HepG2 (cell line): ENCODE measurements around the gene STMND1. TPM values are rescaled to one million over a fixed set of nuclear protein-coding genes. Genes with fewer than 3 reads are reported as not detected.
A peak's percentile ranks its signal among the peaks of the same experiment; 100 is the strongest.

ENCODE experiments used
- ATAC-seq: fragments of 200-7000 bp; cut with Tn5 transposase; 3 replicates; pipeline ENCODE4 v1.9.1; 2020; ENCODE audit warnings: mild to moderate bottlenecking, moderate library complexity
- BruUV-seq: library from RNA; stranded (reverse); fragments of 400-500 nt; replicated peaks from 2 replicates; lab custom pipeline; 2021; lab: Mats Ljungman, UMichigan
- CTCF ChIA-PET: fragments of 300-600 bp; formaldehyde crosslinking; extraction: SDS; loops from one replicate; lab custom pipeline; 2021; ENCODE audit warnings: low total read pairs, inconsistent platforms, low intra/inter-chr PET ratio; lab: Yijun Ruan, JAX
- POLR2A ChIA-PET: fragments of 350-600 bp; sonication (Branson Sonifier 250); formaldehyde crosslinking; loops from one replicate; lab custom pipeline; 2020; ENCODE audit warnings: antibody characterized with exemption, inconsistent platforms; lab: Yijun Ruan, JAX
- DNase-seq: peaks from one replicate; pipeline ENCODE4 v3.0.0-alpha.2; 2015; ENCODE audit warnings: low spot score
- FAIRE-seq: peaks from 3 replicates; lab custom pipeline; 2011; peaks lifted over from hg19 to GRCh38; lab: Jason Lieb, UNC
- H2AFZ ChIP-seq: one replicate; pipeline ENCODE4 v1.6.1; 2011; ENCODE audit warnings: low read length, inconsistent platforms
- H3K27ac ChIP-seq: fragments of 300-600 bp; 3 replicates; pipeline ENCODE4 v1.8.0; 2011; ENCODE audit warnings: mixed run types, mild to moderate bottlenecking, mixed read lengths, low read length, inconsistent platforms; ENCODE audit not compliant: insufficient read depth; ENCODE audit errors: extremely low read length
- H3K27me3 ChIP-seq, 2 experiments: fragments of 200-600 bp in 1 of 2; 2 replicates in 1 of 2; 3 replicates in 1 of 2; pipeline versions ENCODE4 v1.6.0 to v1.8.0; 2011; ENCODE audit warnings: low read length in 2 of 2, mild to moderate bottlenecking in 2 of 2, moderate library complexity in 2 of 2, inconsistent platforms in 1 of 2; ENCODE audit not compliant: insufficient read depth in 2 of 2, control insufficient read depth in 1 of 2
- H3K36me3 ChIP-seq, 2 experiments: fragments of 200-600 bp in 1 of 2; replicated peaks in 1 of 2; 2 replicates in 1 of 2; 3 replicates in 1 of 2; pipeline versions ENCODE4 v1.5.1 to v1.8.0; 2011; ENCODE audit warnings: low read length in 2 of 2, inconsistent platforms in 1 of 2; ENCODE audit not compliant: insufficient read depth in 2 of 2, control insufficient read depth in 1 of 2
- H3K4me1 ChIP-seq: 2 replicates; pipeline ENCODE4 v1.5.1; 2012; ENCODE audit warnings: low read length, inconsistent platforms; ENCODE audit not compliant: insufficient read depth
- H3K4me2 ChIP-seq: 2 replicates; pipeline ENCODE4 v1.6.0; 2011; ENCODE audit warnings: low read depth, low read length, inconsistent platforms
- H3K4me3 ChIP-seq, 3 experiments: fragments of 200-600 bp in 1 of 3; sonication (generic), shearing (Covaris generic) in 1 of 3; replicated peaks in 1 of 3; 2 replicates each; pipeline ENCODE4 v1.5.1; 2011 to 2016; ENCODE audit warnings: low read length in 3 of 3, inconsistent platforms in 2 of 3, low read depth in 2 of 3, mild to moderate bottlenecking in 2 of 3, control low read depth in 1 of 3, mixed read lengths in 1 of 3; ENCODE audit not compliant: insufficient read depth in 1 of 3
- H3K79me2 ChIP-seq: one replicate; pipeline ENCODE4 v1.6.1; 2011; ENCODE audit warnings: low read length, inconsistent platforms; ENCODE audit not compliant: insufficient read depth
- H3K9ac ChIP-seq: 2 replicates; pipeline ENCODE4 v1.6.0; 2011; ENCODE audit warnings: mild to moderate bottlenecking, low read depth, low read length, inconsistent platforms; ENCODE audit not compliant: insufficient read depth
- H3K9me3 ChIP-seq: 2 replicates; pipeline ENCODE4 v1.5.1; 2012; ENCODE audit warnings: mild to moderate bottlenecking, low read length
- H4K20me1 ChIP-seq: 2 replicates; pipeline ENCODE4 v1.6.0; 2011; ENCODE audit warnings: inconsistent platforms, mild to moderate bottlenecking, low read length, moderate library complexity; ENCODE audit not compliant: insufficient read depth
- ZFP1 ChIP-seq: IDR thresholded peaks from 2 replicates; pipeline ENCODE4 v1.6.1; 2016
- in situ Hi-C: cut with HindIII; loops from 2 replicates; pipeline ENCODE4 v1.10.0; 2017; ENCODE audit warnings: low pct_unique_long_range_greater_than_20kb; ENCODE audit not compliant: extremely low pct_ligation_motif_present
- intact Hi-C: fragments of 100-400 bp; cut with micrococcal nuclease; formaldehyde crosslinking; loops from one replicate; pipeline ENCODE4 v1.10.0; 2022; ENCODE audit not compliant: unreplicated experiment
- polyA plus RNA-seq, 8 experiments: library from polyadenylated mRNA; depleted of rRNA in 3 of 8; stranded (reverse) in 7 of 8; unstranded in 1 of 8; fragments of >200 nt; fragmentation: Illumina TruSeq in 4 of 8; extraction: Trizol in 4 of 8; gene quantifications; 2 replicates each; pipeline versions ENCODE4 v1.2.1 to v1.2.3, GENCODE V29; 2011 to 2016; ENCODE audit warnings: low read depth in 4 of 8, missing spikeins in 1 of 8, mixed read lengths in 1 of 8; ENCODE audit not compliant: insufficient read depth in 1 of 8
- total RNA-seq, 5 experiments: library from RNA; depleted of rRNA; stranded (reverse); fragments of >200 nt; fragmentation: Illumina TruSeq; extraction: Trizol; gene quantifications; 2 replicates each; pipeline ENCODE4 v1.2.3, GENCODE V29; 2016; ENCODE audit warnings: low read depth in 1 of 5
- TF ChIP-seq, protein P1 (sequence below): sonication (generic); formaldehyde crosslinking; IDR thresholded peaks from 2 replicates; pipeline ENCODE4 v1.9.0; 2021; ENCODE audit warnings: missing genetic modification reagents, mild to moderate bottlenecking, borderline replicate concordance
- TF ChIP-seq, protein P2 (sequence below): sonication (generic); formaldehyde crosslinking; conservative IDR thresholded peaks from 2 replicates; pipeline ENCODE4 v1.4.0; 2020; ENCODE audit warnings: missing genetic modification reagents

STMND1 gene
- total and polyA plus RNA-seq, 2 of the 13 experiments (the other 11 are each of a cell fraction or from before 2014, with no cell fraction given): not detected

DNA sequence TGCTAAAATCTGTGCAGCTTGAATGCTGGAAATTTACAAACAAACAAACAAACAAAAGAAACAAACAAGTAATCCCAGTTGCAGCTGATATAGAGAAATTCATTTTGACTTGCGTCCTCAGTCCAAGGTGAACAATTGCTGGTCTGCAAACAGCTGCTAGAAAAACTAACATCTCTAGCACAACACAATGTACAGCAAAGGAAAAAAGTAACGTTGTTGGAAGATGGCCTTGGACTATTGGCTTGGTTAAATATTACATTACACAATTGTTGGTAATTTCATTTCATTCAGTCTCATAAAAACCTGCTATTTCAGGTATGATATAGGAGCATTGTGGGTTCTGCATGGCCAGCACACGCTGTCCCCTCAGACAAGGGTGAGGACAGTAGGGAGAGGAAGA lies 50.0 kb downstream of the STMND1 start (continued):
- TF ChIP-seq, protein P1, sequence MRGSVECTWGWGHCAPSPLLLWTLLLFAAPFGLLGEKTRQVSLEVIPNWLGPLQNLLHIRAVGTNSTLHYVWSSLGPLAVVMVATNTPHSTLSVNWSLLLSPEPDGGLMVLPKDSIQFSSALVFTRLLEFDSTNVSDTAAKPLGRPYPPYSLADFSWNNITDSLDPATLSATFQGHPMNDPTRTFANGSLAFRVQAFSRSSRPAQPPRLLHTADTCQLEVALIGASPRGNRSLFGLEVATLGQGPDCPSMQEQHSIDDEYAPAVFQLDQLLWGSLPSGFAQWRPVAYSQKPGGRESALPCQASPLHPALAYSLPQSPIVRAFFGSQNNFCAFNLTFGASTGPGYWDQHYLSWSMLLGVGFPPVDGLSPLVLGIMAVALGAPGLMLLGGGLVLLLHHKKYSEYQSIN: no peak
- TF ChIP-seq, all 625 proteins: peak for 13

- peak; percentile 98 for TF ChIP-seq ZFP1 (CRISPR knock-in tag)
- TF ChIP-seq, protein P2, sequence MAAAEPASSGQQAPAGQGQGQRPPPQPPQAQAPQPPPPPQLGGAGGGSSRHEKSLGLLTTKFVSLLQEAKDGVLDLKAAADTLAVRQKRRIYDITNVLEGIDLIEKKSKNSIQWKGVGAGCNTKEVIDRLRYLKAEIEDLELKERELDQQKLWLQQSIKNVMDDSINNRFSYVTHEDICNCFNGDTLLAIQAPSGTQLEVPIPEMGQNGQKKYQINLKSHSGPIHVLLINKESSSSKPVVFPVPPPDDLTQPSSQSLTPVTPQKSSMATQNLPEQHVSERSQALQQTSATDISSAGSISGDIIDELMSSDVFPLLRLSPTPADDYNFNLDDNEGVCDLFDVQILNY (CRISPR knock-in tag): no peak
- Histone ChIP-seq H3K9ac (no peak overlapping the region), H3K79me2 (no peaks in the 10 kb centered on the region), H3K4me2 (no peak overlapping the region), H3K9me3 (peaks cover 22% of the 10 kb centered on the region), H3K27me3 (no peaks in the 10 kb centered on the region; a peak in 1 of 5 replicates), H3K36me3 (no peaks in the 10 kb centered on the region), H3K4me1 (peaks cover 7% of the 10 kb centered on the region), H4K20me1 (no peaks in the 10 kb centered on the region), H2AFZ (no peak overlapping the region), H3K27ac (no peak overlapping the region), H3K4me3 (no peak overlapping the region)
- ChIA-PET POLR2A (no interaction called here), CTCF (interaction anchor here (1.4 kb wide), 1 partner anchor 431 kb away, joined by 4 read pairs; no protein-coding TSS in a partner anchor)
- ATAC-seq (no peak), FAIRE-seq (no peak), DNase-seq (no peak)
- no TSS peak for BruUV-seq
- intact Hi-C loops: loop anchor here (10.0 kb wide), 1 partner anchor 1352 kb away; no protein-coding TSS in a partner anchor
- in situ Hi-C loops: loop anchor here (10.0 to 25.0 kb wide), 2 partner anchors 972 to 1160 kb away; partner anchors contain the start of gene NHLRC1
These were observed 50.9 kb downstream of the STMND1 start for GRCh38 chr6:17152703-17153102.
